ENCODE data around the gene MAPRE2.
"Not testable (repeated sequence)": the region's sequence is repeated elsewhere in the genome, so short reads cannot be mapped to it uniquely, and the experiment has no call there.

Gene MAPRE2

DNA sequence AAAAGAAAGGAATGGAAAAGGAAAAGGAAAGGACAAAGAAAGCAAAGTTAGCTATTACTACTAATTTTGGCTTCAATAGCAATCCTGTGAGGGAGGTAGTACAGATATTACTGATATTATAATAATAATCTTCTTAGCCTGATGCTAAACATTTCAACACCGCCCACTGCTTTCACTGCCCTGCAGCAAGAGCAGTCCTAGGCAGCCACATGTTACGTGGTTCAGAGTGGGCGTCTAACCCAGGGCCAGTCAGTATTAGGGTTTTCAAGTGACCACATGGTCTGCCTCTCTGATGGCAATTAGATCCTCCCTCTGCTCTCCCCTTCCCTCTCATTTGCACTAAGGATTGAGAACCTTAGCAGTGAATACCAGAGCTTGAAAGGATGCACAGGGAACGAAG lies 116.0 kb downstream of the MAPRE2 start:
- DNase-seq = no peak

GRCh38 chr18:35158728-35159450 lies 117.7 kb downstream of the MAPRE2 start:
- no peak for DNase-seq

- no peak for DNase-seq
Measured at GRCh38 chr18:35159782-35160181, 118.6 kb downstream of the MAPRE2 start.

DNA sequence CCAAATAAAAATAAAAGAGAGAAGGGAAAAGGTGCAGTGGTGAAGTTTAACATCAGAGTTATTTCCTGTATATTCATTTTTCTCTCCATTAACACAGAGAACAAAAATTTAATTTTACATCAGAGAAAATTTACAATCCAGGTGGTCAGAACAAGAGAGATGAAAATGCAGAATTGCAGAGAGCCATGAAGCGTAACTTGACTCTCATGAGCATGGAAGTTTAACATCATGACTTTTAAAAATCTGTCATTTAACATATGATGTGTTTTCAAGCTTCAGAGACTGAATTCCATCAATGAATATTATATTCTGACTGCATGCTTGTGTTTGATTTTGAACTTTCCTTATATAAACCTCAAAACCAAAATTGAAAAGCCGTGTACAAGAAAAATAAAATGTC lies 120.3 kb downstream of the MAPRE2 start:
- no peak for DNase-seq

DNA sequence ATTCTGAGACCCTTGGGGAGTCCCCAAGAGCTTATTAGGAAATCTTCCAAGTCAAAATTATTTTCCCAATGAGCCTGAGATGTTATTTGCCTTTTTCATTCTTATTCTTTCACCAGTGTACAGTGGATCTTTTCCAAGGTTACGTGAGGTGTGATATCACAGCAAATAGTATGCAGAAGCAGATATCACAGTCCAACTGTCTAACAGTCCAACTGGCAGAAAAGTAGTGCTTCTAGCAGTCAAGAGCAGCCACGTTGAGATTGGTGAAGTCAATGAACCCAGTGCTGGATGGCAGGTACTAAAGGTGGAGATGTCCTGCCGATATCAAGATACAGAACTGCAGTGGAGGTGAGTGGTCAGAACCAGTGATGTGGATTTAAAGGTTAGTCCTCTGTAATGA lies 120.7 kb downstream of the MAPRE2 start:
- no peak for DNase-seq

DNA sequence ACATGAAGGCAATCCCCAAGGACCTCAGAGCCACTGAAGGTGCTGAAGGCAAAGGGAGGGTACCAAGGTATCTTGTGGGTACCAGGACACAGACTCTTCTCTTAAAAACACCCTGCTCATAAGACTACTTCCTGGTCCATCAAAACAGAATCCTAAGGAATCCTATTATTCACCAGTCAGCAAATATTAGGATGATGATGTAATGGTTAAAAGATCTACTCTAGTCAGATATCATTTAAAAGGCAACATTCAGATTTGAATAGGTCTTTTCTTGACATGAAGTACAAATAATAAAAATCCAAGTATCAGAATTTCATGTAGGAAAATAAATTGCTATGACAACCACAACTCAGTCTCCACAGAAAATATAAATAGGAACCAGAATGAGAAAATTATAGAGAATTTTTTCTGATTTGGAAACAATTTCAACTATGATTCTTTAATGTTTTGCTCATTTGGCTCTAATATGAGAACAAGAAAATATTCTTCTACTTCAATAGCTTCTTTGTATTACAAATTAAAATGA lies 121.9 kb downstream of the MAPRE2 start:
- no peak for DNase-seq

- no peak for DNase-seq
Measured at GRCh38 chr18:35163721-35164120, 122.5 kb downstream of the MAPRE2 start.

GRCh38 chr18:35164133-35164532 lies 122.9 kb downstream of the MAPRE2 start:
- DNase-seq = no peak

DNA sequence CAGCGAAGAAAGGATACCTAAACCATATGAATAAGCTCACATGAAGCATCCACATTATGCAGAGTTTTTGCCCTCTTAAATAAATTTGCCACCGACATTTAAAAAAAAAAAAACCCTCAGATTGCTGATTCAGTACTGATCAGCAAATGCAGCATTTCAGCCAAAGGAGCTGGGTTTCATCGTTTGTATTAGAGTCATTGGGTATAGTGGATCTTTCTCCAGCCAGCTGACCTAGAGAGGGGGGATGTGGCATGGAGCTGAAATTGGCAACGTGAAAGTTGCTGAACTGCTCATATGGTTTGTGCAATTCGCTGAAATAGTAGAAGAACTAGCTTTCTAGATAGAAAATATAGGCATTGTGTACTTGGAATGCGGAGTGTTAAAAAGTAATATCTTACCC lies 126.1 kb downstream of the MAPRE2 start:
- no peak for DNase-seq

GRCh38 chr18:35167857-35168256 lies 126.6 kb downstream of the MAPRE2 start:
- DNase-seq = no peak

- not testable (repeated sequence) for DNase-seq
Measured at GRCh38 chr18:35170323-35170722, 129.1 kb downstream of the MAPRE2 start.

DNA sequence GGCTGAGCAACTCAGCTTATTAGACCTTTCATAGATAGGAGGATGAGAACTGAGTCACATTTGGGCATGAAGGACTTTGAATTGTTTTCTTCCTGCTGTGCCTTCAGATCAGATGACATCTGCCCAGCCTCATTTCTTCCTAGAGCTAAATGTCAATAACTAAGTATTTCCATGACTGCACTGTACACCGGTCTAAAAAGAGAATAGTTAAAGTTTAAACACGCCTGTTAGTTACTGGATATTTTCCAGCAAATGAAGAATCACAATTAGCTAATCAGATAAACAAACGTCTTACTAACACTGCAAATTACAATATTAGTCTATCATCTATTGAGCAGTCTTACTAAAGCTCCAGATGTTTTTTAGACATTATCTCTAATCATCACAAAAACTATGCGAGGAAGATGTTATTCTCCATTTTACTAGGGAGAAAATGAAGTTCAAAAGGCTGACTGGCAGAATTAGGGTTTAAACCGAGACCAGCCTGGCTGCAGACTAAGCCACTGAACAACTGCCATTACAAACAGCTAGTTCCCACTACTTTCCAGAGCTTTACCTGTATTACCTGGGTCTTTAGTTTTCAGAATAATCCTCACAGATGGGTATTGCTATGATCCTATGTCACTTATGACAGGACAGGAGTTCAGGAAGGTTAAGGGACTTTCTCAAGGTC lies 130.2 kb downstream of the MAPRE2 start:
- no peak for DNase-seq

- DNase-seq = no peak
Measured at GRCh38 chr18:35172009-35172408, 130.8 kb downstream of the MAPRE2 start.

DNA sequence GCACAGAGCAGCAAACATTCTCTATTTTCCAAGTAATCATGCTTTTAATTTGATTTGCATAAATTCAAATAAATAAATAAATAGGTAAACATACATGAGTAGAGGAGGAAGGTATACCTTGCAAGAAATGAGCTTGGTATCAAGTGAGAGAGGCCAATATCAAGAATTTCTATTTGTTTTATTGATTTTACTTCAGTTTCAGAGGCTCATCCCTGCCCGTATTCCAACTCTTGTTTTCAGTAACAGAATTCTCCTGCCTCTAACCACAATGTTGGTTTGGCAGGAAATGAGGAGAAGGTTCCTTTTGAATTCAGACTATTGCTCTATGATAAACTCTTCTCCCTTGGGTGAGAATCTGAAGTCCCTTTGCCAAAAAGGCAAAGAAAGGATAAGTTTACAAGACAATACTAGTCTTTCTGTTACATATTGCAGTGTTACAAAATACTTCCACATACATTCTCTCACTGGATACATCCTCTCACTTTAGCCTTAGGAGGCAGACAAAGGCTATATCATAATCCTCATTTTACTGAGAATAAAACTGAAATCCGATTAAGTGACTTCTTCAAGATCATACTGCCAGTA lies 131.3 kb downstream of the MAPRE2 start:
- DNase-seq = no peak

GRCh38 chr18:35174093-35174731 lies 133.0 kb downstream of the MAPRE2 start:
- no peak for DNase-seq

GRCh38 chr18:35174745-35175144 lies 133.5 kb downstream of the MAPRE2 start:
- no peak for DNase-seq

- no peak for DNase-seq
Measured at GRCh38 chr18:35176925-35177324, 135.7 kb downstream of the MAPRE2 start.

GRCh38 chr18:35178260-35178659 lies 137.0 kb downstream of the MAPRE2 start:
- no peak for DNase-seq

- DNase-seq = no peak
Measured at GRCh38 chr18:35179906-35180305, 138.7 kb downstream of the MAPRE2 start.

- no peak for DNase-seq
Measured at GRCh38 chr18:35180455-35180854, 139.2 kb downstream of the MAPRE2 start.

DNA sequence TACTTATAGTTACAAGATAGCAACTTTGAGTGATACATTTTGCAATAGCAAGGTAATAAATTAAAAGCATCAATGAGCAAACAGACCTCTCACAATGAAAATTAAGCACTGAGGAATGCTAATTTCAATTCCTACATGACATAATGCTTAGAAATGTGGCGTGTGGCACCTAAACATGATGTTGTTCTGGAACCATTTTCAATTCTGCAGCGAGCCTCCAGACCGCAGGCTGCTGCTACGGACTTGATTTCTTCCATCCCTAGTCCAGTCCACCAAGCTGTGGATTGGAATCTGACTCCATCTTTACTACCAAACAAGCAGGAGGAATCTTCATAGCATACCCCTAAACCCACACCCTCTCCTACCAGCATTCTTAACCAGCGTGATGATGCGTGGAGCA lies 140.9 kb downstream of the MAPRE2 start:
- no peak for DNase-seq

DNA sequence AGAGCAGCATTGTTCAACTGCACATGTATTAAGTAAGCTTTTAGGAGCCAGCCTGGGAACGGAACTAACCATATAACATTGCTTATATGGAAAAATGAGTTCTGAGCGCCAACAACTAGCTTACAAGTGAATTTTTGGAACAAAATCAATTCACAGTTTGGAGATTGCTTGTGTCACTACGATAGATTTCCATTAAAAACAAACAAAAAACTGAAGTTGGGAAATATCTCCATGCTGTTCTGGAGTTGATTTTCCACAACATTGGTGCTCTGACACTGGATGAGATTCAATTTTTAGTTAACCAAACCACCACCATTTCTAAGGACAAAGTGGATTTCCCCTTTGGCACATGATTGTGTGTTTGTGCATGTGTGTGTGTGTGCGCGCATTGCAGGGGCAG lies 142.7 kb downstream of the MAPRE2 start:
- no peak for DNase-seq

DNA sequence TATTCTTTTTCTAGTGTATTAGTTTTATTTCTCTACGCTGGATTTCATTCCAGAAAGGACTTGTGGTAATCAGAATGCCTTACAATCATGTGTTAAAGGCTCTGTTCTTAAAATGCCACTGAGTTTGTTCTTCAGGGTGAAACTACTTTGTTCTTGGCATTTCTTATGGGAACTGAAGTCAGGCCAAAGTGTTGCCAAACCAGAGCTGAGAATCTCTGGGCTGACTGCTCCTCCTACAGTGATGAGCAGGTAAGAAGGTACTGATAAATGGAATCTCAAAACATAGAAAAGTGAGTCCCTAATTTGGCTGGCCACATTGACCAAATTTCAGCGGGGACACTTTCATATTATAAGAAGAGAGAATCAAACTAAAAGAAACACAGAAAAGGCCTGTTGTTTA lies 144.6 kb downstream of the MAPRE2 start:
- no peak for DNase-seq

All from activated gamma-delta T cell treated with Interleukin-2 at 50 U/mL for 16 hours (primary cell).